Spleen (tissue), 11 donors: Measurements from ENCODE around the gene HNF4A. TPM values are rescaled to one million over a fixed set of nuclear protein-coding genes. Genes with fewer than 3 reads are reported as not detected.

Source experiments
- DNase-seq: peaks from one replicate; pipeline ENCODE4 v3.0.0-alpha.2; 2020
- H3K27ac ChIP-seq, 8 donors: fragments of 200-600 bp; sonication (generic) in 7 of 8; 1 replicate in 4 of 8; 2 replicates in 4 of 8; pipeline versions ENCODE4 v1.5.0 to v1.8.0; 2016 to 2021; ENCODE audit warnings: inconsistent platforms in 4 of 8, mild to moderate bottlenecking in 4 of 8, moderate library complexity in 1 of 8
- H3K27me3 ChIP-seq, 7 donors: fragments of 200-600 bp; sonication (generic) in 6 of 7; replicated peaks in 1 of 7; 1 replicate in 4 of 7; 2 replicates in 3 of 7; pipeline versions ENCODE4 v1.5.0 to v1.8.0; 2016 to 2021; ENCODE audit warnings: inconsistent platforms in 3 of 7, mild to moderate bottlenecking in 1 of 7
- H3K36me3 ChIP-seq, 6 donors: fragments of 200-600 bp; sonication (generic) in 5 of 6; 1 replicate in 4 of 6; 2 replicates in 2 of 6; pipeline versions ENCODE4 v1.5.0 to v1.8.0; 2016 to 2021; ENCODE audit warnings: inconsistent platforms in 2 of 6
- H3K4me1 ChIP-seq, 6 donors: fragments of 200-600 bp; sonication (generic) in 5 of 6; 1 replicate in 3 of 6; 2 replicates in 3 of 6; pipeline versions ENCODE4 v1.5.0 to v1.8.0; 2016 to 2021; ENCODE audit warnings: inconsistent platforms in 3 of 6
- H3K4me3 ChIP-seq, 8 donors: fragments of 200-600 bp; sonication (generic) in 7 of 8; 1 replicate in 4 of 8; 2 replicates in 4 of 8; pipeline versions ENCODE4 v1.5.0 to v1.8.0; 2016 to 2021; ENCODE audit warnings: inconsistent platforms in 4 of 8, mild to moderate bottlenecking in 4 of 8, moderate library complexity in 2 of 8
- H3K9me3 ChIP-seq, 8 donors: fragments of 200-600 bp; sonication (generic) in 7 of 8; 1 replicate in 4 of 8; 2 replicates in 4 of 8; pipeline versions ENCODE4 v1.5.0 to v1.8.0; 2016 to 2021; ENCODE audit warnings: inconsistent platforms in 4 of 8
- CTCF ChIP-seq, 11 experiments: fragments of 200-600 bp in 7 of 11; fragments of 450-650 bp in 4 of 11; sonication (generic) in 4 of 11; IDR thresholded peaks in 8 of 11; conservative IDR thresholded peaks in 3 of 11; 1 replicate in 7 of 11; 2 replicates in 4 of 11; pipeline versions ENCODE4 v1.4.0 to v1.8.0; 2016 to 2021; ENCODE audit warnings: antibody characterized with exemption in 11 of 11, inconsistent platforms in 4 of 11, mild to moderate bottlenecking in 1 of 11
- POLR2A ChIP-seq, 3 donors: fragments of 450-650 bp; IDR thresholded peaks; one replicate each; pipeline ENCODE4 v1.5.1; 2017; ENCODE audit warnings: antibody characterized with exemption in 3 of 3, mild to moderate bottlenecking in 1 of 3
- POLR2AphosphoS5 ChIP-seq, 3 donors: sonication (generic); formaldehyde crosslinking; IDR thresholded peaks; one replicate each; pipeline ENCODE4 v1.5.1; 2017; ENCODE audit warnings: antibody characterized with exemption in 3 of 3
- WGBS, 5 donors: extraction: QIAGEN DNeasy Blood & Tissue Kit in 3 of 5; methylation state at CpG; one replicate each; pipeline versions ENCODE4 v1.1.5 to v1.1.7; 2013 to 2018; 5-methylcytosine and 5-hydroxymethylcytosine counted together
- intact Hi-C: fragments of 100-400 bp; cut with DNase I; formaldehyde crosslinking; loops from one replicate; pipeline ENCODE4 v1.15.0; 2023; ENCODE audit warnings: low total_unique reads
- polyA plus RNA-seq, 3 donors: library from polyadenylated mRNA; stranded (reverse); fragments of 200-250 nt; gene quantifications; one replicate each; pipeline ENCODE4 v1.2.1, GENCODE V29; 2013
- total RNA-seq, 7 donors: library from RNA; depleted of rRNA in 3 of 7; stranded (reverse); fragments of >200 nt in 3 of 7; fragmentation: NEBNext Ultra II Directional in 4 of 7; extraction: Animal tissue kit (Norgen Biotek cat#: 25700) in 4 of 7; gene quantifications; one replicate each; pipeline versions ENCODE4 v1.1.0 to v1.2.1, GENCODE V29; 2016 to 2021
- donor health status: healthy with polysubstance abuse.
- donor health status: DM: no; HTN: no; CAD: no; lungs with moderate emphysema.
- donor health status: DM: no; HTN: no; CAD: no.
- donor health status: Bipolar disorder and iron deficiency.
- donor health status: healthy.
- donor health status: DM: no; HTN: no; CAD: no.
- donor health status: DM: yes; HTN: yes; CAD: no.

HNF4A gene
- total and polyA plus RNA-seq, 10 donors, result 0.03 TPM; not detected in 9

DNA sequence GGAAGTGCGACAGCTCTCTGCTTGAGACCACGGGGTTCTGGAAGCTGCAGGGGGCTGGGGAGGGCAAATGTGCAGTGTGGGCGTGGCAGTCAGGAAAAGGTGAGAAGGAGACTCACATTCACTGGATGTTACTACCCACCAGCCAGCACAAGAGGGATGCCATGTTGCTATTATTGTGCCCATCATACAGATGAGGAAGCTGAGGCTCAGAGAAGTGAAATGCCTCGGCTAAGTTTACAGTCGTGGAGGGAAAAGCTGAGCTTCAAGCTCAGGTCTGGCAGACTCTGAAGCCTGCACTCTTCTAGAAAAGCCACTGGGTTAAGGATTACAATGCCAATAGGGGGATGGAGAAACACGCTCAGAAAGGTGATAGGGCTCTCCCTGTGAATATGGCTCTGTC lies 34.4 kb downstream of the HNF4A start:
- Histone ChIP-seq H3K4me1 (peaks cover 0 to 11% (median 7%) of the 10 kb centered on the region in 6 donors), H3K27me3 (peaks cover 0 to 61% (median 3%) of the 10 kb centered on the region in 7 donors), H3K4me3 (no peak overlapping the region), H3K27ac (no peak overlapping the region), H3K9me3 (no peaks in the 10 kb centered on the region), H3K36me3 (no peaks in the 10 kb centered on the region)
- TF ChIP-seq POLR2AphosphoS5 (IDR thresholded peaks at IDR 0.05) (no peak), CTCF (IDR thresholded peaks at IDR 0.05 in 8 of 11, conservative IDR thresholded peaks at IDR 0.05 in 3 of 11) (no peak), POLR2A (IDR thresholded peaks at IDR 0.05) (no peak)
- intact Hi-C loops, result loop anchor here (5.0 to 10.0 kb wide), 2 partner anchors 175 to 222 kb away; partner anchors contain the start of gene OSER1
- 63 to 72% (median 70%) methylated on average over 6 of the region's 6 CpGs for WGBS, 5 donors
- no peak for DNase-seq

- TF ChIP-seq POLR2AphosphoS5 (IDR thresholded peaks at IDR 0.05), result no peak
- TF ChIP-seq POLR2A (IDR thresholded peaks at IDR 0.05), result no peak
- TF ChIP-seq CTCF (IDR thresholded peaks at IDR 0.05 in 8 of 11, conservative IDR thresholded peaks at IDR 0.05 in 3 of 11), result no peak
- intact Hi-C loops, result no loop called here
- Histone ChIP-seq H3K27me3 (peaks cover 0 to 64% (median 3%) of the 10 kb centered on the region in 7 donors), H3K27ac (no peak overlapping the region), H3K9me3 (no peaks in the 10 kb centered on the region), H3K4me1 (peaks cover 0 to 11% (median 7%) of the 10 kb centered on the region in 6 donors), H3K36me3 (no peaks in the 10 kb centered on the region), H3K4me3 (no peak overlapping the region)
- no peak for DNase-seq
- 69 to 85% (median 76%) methylated on average over 5 of the region's 5 CpGs for WGBS, 5 donors
Measured at GRCh38 chr20:44390280-44390679, 34.8 kb downstream of the HNF4A start.

DNA sequence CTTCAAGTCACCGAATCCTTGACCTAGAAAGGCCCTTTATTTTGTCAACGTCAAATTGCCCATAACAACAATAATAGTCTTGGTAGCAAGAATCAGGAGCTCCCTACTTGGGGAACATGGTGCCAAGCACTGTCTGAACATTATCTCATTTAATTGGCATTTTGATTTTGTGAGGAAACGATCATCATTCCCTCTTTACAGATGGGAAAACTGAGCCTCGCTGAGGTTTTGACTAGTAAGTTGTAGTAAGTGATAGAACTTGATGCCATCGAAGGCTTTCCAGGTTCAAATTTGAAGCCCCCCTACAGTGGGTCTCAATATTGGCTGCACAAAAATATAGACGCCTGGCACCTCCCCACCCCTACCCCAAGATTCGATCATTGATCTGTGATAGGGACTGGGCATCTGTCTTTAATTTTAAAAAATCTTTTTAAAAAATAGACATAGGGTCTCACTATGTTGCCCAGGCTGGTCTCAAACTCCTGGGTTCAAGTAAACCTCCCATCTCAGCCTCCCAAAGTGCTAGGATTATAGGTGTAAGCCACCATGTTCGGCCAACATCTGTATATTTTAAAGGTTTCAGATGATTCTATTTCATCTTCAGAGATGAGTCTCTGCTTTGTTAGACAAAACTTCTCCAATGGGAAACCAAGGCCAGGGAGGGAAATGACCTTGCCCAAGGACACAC lies 36.7 kb downstream of the HNF4A start:
- H3K4me3 ChIP-seq, result no peak overlapping the region
- whole genome bisulfite sequencing, 5 donors, result 90 to 98% (median 92%) methylated on average over 8 of the region's 8 CpGs
- no peaks in the 10 kb centered on the region for H3K36me3 ChIP-seq
- TF ChIP-seq POLR2AphosphoS5 (IDR thresholded peaks at IDR 0.05), result no peak
- TF ChIP-seq CTCF (IDR thresholded peaks at IDR 0.05 in 8 of 11, conservative IDR thresholded peaks at IDR 0.05 in 3 of 11), result no peak
- TF ChIP-seq POLR2A (IDR thresholded peaks at IDR 0.05), result no peak
- no peaks in the 10 kb centered on the region for H3K9me3 ChIP-seq
- H3K27me3 ChIP-seq, result peaks cover 0 to 57% (median 0%) of the 10 kb centered on the region in 7 donors
- intact Hi-C loops, result no loop called here
- no peak overlapping the region for H3K27ac ChIP-seq
- DNase-seq, result no peak
- peaks cover 0 to 11% (median 7%) of the 10 kb centered on the region in 6 donors for H3K4me1 ChIP-seq

DNA sequence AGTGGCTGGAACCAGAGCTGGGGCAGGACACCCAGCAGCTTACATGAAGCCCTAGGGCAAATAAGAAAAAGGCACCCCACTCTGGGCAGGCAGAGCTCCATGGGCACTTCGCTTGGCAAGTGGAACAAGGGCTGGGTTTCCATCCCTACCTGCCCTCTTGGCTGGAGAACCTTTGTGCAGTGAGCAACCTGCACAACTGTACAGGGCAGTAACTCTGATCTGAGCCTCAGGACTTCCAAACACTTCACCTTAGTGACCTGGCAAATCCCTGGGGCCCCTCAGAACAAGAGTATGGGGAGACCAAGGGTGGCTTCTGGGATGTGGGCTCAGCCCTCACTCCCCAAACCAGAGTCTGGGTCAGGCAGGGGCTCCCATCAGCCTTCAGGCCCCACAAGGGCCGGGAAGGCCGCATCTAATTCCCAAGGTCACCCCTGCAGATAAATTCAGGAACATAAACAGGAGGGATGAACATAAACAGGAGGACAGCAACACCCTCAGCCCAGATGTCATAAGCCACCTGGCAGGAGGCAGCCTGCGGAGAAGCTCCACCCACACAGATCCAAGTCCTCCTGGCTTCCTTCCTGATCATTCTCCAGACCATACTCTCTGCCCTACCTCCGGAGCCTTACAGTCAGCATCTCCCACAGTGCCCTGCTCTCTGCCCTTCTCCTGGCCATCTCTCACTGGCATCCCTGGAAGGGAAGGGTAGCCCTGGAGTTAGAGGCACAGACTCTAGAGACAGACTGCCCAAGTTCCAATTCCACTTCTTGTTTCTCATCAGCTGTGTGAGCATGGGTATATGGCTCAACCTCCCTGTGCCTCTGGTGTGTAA lies 37.5 kb downstream of the HNF4A start:
- no peak for DNase-seq
- H3K27ac ChIP-seq, result no peak overlapping the region
- TF ChIP-seq POLR2A (IDR thresholded peaks at IDR 0.05) (no peak), CTCF (IDR thresholded peaks at IDR 0.05 in 8 of 11, conservative IDR thresholded peaks at IDR 0.05 in 3 of 11) (no peak), POLR2AphosphoS5 (IDR thresholded peaks at IDR 0.05) (no peak)
- no peaks in the 10 kb centered on the region for H3K36me3 ChIP-seq
- H3K27me3 ChIP-seq, result peaks cover 0 to 50% (median 0%) of the 10 kb centered on the region in 7 donors
- no peaks in the 10 kb centered on the region for H3K9me3 ChIP-seq
- no peak overlapping the region for H3K4me3 ChIP-seq
- peaks cover 0 to 11% (median 7%) of the 10 kb centered on the region in 6 donors for H3K4me1 ChIP-seq
- intact Hi-C loops, result no loop called here
- WGBS, 5 donors, result 59 to 79% (median 71%) methylated on average over 5 of the region's 5 CpGs
